ENCODE measurements around the gene PMM2.

PMM2 gene

DNA sequence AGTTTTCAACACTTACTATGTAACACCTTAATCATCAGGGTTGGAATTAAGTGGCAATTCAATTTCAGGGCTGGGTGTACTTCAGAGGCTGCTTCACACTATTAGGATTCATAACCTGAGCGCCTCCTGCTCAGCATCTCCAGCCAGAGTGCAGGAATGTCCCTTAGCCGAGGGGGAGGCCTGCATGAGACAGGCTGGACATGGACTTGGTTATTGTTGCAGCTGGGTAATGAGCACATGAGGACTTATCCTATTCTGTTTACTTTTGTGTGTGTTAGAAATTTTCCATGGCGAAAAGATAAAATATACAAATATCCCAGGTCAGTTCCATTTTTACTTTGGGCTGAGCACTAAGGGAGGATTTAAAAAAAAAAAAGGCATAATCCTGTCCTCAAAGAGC lies 10.4 kb downstream of the PMM2 start:
- TF ChIP-seq TAF1 (IDR thresholded peaks at IDR 0.05; ENCODE audit: low read depth) = no peak
- no peak for TF ChIP-seq EGR1 (IDR thresholded peaks at IDR 0.05)
- TF ChIP-seq, protein P1, sequence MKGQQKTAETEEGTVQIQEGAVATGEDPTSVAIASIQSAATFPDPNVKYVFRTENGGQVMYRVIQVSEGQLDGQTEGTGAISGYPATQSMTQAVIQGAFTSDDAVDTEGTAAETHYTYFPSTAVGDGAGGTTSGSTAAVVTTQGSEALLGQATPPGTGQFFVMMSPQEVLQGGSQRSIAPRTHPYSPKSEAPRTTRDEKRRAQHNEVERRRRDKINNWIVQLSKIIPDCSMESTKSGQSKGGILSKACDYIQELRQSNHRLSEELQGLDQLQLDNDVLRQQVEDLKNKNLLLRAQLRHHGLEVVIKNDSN (IDR thresholded peaks at IDR 0.05) = no peak
- no peak for TF ChIP-seq TCF12 (IDR thresholded peaks at IDR 0.05; ENCODE audit: low read depth)
- no peak for TF ChIP-seq ZBTB7A (IDR thresholded peaks at IDR 0.05; ENCODE audit: low read depth)
- TF ChIP-seq RAD21 (IDR thresholded peaks at IDR 0.05; ENCODE audit: low read depth) = no peak
- no peak for TF ChIP-seq CEBPB (IDR thresholded peaks at IDR 0.05)
- TF ChIP-seq YY1 (IDR thresholded peaks at IDR 0.05; ENCODE audit: low read depth) = no peak
- no peak for TF ChIP-seq FOXM1 (IDR thresholded peaks at IDR 0.05; ENCODE audit: borderline replicate concordance, low read depth)
- TF ChIP-seq, protein P2, sequence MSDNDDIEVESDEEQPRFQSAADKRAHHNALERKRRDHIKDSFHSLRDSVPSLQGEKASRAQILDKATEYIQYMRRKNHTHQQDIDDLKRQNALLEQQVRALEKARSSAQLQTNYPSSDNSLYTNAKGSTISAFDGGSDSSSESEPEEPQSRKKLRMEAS (IDR thresholded peaks at IDR 0.05) = no peak
- no peak for TF ChIP-seq NFIC (IDR thresholded peaks at IDR 0.05)
- no peak for TF ChIP-seq EP300 (IDR thresholded peaks at IDR 0.05; ENCODE audit: borderline replicate concordance)

DNA sequence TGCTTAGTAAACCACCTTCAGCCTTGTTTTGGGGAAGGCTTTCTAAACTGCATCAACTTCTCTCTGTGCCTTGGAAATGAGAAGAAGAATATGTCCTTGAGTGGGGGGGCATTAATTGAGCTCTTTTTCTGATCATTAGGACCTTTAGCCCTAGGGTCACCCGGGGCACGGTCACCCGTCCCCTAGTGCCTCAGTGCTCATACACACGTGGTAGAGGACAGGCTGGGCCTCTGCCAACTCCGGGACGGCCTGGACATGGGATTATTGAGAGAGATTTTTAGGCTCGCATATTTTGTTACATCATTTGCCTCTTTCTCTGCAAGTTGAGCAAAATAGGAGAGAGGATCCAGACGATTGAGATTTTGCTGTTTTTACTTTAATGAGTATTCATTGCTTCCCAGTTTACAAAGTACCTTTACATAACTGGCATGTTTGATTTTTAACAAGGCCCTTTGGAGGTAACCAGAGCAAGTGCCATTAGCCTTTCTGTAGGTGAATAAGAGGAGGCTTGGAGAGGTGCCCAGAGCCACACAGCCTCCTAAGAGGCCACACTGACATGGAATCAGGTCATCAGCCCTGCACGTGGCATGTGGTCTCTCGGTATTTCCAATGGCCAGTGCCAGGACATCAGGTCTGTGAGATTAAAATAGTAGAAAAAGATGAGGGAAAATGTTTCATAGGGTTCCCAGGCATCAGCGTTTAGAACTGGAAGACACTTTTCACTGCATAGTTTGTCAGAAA lies 11.1 kb downstream of the PMM2 start:
- no peak for TF ChIP-seq TAF1 (IDR thresholded peaks at IDR 0.05; ENCODE audit: low read depth)
- TF ChIP-seq, protein P3, sequence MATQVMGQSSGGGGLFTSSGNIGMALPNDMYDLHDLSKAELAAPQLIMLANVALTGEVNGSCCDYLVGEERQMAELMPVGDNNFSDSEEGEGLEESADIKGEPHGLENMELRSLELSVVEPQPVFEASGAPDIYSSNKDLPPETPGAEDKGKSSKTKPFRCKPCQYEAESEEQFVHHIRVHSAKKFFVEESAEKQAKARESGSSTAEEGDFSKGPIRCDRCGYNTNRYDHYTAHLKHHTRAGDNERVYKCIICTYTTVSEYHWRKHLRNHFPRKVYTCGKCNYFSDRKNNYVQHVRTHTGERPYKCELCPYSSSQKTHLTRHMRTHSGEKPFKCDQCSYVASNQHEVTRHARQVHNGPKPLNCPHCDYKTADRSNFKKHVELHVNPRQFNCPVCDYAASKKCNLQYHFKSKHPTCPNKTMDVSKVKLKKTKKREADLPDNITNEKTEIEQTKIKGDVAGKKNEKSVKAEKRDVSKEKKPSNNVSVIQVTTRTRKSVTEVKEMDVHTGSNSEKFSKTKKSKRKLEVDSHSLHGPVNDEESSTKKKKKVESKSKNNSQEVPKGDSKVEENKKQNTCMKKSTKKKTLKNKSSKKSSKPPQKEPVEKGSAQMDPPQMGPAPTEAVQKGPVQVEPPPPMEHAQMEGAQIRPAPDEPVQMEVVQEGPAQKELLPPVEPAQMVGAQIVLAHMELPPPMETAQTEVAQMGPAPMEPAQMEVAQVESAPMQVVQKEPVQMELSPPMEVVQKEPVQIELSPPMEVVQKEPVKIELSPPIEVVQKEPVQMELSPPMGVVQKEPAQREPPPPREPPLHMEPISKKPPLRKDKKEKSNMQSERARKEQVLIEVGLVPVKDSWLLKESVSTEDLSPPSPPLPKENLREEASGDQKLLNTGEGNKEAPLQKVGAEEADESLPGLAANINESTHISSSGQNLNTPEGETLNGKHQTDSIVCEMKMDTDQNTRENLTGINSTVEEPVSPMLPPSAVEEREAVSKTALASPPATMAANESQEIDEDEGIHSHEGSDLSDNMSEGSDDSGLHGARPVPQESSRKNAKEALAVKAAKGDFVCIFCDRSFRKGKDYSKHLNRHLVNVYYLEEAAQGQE (IDR thresholded peaks at IDR 0.05; ENCODE audit: low read depth) = no peak
- no peak for TF ChIP-seq YY1 (IDR thresholded peaks at IDR 0.05; ENCODE audit: low read depth)
- no peak for TF ChIP-seq CEBPB (IDR thresholded peaks at IDR 0.05)
- no peak for TF ChIP-seq NFIC (IDR thresholded peaks at IDR 0.05)
- no peak for TF ChIP-seq TEAD4 (IDR thresholded peaks at IDR 0.05)
- TF ChIP-seq TCF12 (IDR thresholded peaks at IDR 0.05; ENCODE audit: low read depth) = no peak
- no peak for TF ChIP-seq FOXM1 (IDR thresholded peaks at IDR 0.05; ENCODE audit: borderline replicate concordance, low read depth)
- TF ChIP-seq RAD21 (IDR thresholded peaks at IDR 0.05; ENCODE audit: low read depth) = no peak
- no peak for TF ChIP-seq ZBTB7A (IDR thresholded peaks at IDR 0.05; ENCODE audit: low read depth)

DNA sequence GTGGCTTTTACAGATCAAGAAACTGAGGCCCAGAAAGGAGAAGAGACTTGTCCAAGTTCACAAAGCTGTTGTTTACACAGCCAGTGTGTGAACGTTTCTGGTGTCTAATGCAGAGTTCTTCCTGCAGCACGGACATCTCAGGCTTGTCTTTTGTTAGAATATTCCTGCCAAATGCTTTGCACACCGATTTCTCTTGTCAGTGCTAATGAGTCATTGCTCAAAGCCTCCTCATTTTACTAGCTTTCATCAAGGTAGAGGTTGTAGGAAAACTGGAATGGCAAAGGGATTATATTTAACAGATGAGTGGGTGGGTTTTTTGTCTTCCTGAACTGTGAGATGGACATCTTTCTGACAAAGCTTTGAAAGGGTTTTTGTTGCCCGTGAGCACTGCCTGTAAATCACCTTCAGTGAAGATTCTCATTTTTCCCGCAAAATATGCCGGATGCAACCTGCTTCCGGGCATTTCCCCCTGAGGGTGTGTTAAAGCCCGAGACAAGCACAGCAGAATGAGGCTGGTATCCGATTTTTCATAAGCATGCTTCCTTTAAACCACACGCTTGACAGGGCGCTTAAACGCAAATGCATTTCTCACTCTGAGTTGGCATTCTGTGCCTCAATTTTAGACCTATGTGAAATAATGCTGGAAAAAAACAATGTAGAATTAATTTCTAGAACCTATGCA lies 14.7 kb downstream of the PMM2 start:
- TF ChIP-seq, protein P1 (IDR thresholded peaks at IDR 0.05) = no peak
- TF ChIP-seq, protein P3 (IDR thresholded peaks at IDR 0.05; ENCODE audit: low read depth) = no peak
- TF ChIP-seq YY1 (IDR thresholded peaks at IDR 0.05; ENCODE audit: low read depth) (no peak), TCF12 (IDR thresholded peaks at IDR 0.05; ENCODE audit: low read depth) (no peak), EP300 (IDR thresholded peaks at IDR 0.05; ENCODE audit: borderline replicate concordance) (no peak), FOXM1 (IDR thresholded peaks at IDR 0.05; ENCODE audit: borderline replicate concordance, low read depth) (no peak), ZBTB7A (IDR thresholded peaks at IDR 0.05; ENCODE audit: low read depth) (no peak), CREB1 (IDR thresholded peaks at IDR 0.05; ENCODE audit: low read depth) (no peak), RAD21 (IDR thresholded peaks at IDR 0.05; ENCODE audit: low read depth) (no peak)
- TF ChIP-seq, protein P2 (IDR thresholded peaks at IDR 0.05) = no peak

DNA sequence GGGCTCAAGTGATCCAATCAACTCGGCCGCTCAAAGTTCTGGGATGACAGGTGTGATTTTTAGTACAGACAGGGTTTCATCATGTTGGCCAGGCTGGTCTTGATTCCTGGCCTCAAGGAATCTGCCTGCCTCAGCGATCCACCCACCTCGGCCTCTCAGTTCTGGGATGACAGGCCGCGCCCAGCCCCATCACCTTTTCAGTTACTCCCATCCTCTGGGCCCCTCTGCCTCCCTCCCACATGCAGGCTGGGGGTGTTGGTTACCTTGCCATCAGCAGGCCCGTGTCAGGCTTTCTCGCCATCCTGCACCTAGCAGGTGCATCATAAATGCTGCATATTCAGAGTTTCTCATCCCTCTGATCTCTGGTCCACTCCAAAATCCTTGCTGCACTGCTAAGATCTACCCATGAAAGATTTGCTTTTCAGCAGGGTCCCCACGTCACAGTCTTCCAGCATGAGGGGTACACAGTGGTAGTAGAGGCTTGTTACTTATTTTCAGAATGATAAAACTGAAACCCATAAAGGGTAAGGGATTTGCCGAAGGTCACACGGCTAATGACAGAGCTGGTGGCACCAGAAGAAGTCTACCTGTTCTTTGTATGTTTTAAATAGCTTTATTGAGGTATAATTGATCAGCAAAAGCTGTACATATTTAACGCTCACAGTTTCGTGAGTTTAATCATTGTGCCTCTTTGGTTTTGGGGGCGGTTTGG lies 16.6 kb downstream of the PMM2 start:
- TF ChIP-seq TAF1 (IDR thresholded peaks at IDR 0.05; ENCODE audit: low read depth) (no peak), YY1 (IDR thresholded peaks at IDR 0.05; ENCODE audit: low read depth) (no peak), NFIC (IDR thresholded peaks at IDR 0.05) (no peak), EGR1 (IDR thresholded peaks at IDR 0.05) (no peak), TCF12 (IDR thresholded peaks at IDR 0.05; ENCODE audit: low read depth) (no peak), ZBTB7A (IDR thresholded peaks at IDR 0.05; ENCODE audit: low read depth) (no peak), CEBPB (IDR thresholded peaks at IDR 0.05) (no peak), RAD21 (IDR thresholded peaks at IDR 0.05; ENCODE audit: low read depth) (no peak), EP300 (IDR thresholded peaks at IDR 0.05; ENCODE audit: borderline replicate concordance) (no peak), TEAD4 (IDR thresholded peaks at IDR 0.05) (no peak), FOXM1 (IDR thresholded peaks at IDR 0.05; ENCODE audit: borderline replicate concordance, low read depth) (no peak)
- TF ChIP-seq, protein P2 (IDR thresholded peaks at IDR 0.05) = no peak
- TF ChIP-seq, protein P3 (IDR thresholded peaks at IDR 0.05; ENCODE audit: low read depth) = no peak
- TF ChIP-seq, protein P1 (IDR thresholded peaks at IDR 0.05) = no peak

All from Ishikawa (cell line).